BJ (cell line): ENCODE results near the gene GRIK2. TPM values are rescaled to one million over a fixed set of nuclear protein-coding genes. Genes with fewer than 3 reads are reported as not detected.

Experiments
- CTCF ChIA-PET: fragments of 350-600 bp; formaldehyde crosslinking; extraction: SDS; loops from one replicate; lab custom pipeline; 2021; ENCODE audit warnings: antibody characterized with exemption, inconsistent platforms; lab: Yijun Ruan, JAX
- POLR2A ChIA-PET: fragments of 300-600 bp; sonication (Branson Sonifier 250); formaldehyde crosslinking; extraction: SDS; loops from one replicate; lab custom pipeline; 2021; ENCODE audit warnings: antibody characterized with exemption; lab: Charles Lee
- DNase-seq: peaks from one replicate; pipeline ENCODE4 v3.0.0-alpha.2; 2011; ENCODE audit warnings: low read depth
- H3K27me3 ChIP-seq: 2 replicates; pipeline ENCODE4 v1.6.0; 2011; ENCODE audit warnings: low read length; ENCODE audit not compliant: control insufficient read depth, insufficient read depth
- H3K36me3 ChIP-seq: 2 replicates; pipeline ENCODE4 v1.5.1; 2011; ENCODE audit warnings: low read length; ENCODE audit not compliant: control insufficient read depth, insufficient read depth
- H3K4me3 ChIP-seq: 2 replicates; pipeline ENCODE4 v1.5.1; 2011; ENCODE audit warnings: low read depth, mild to moderate bottlenecking, control low read depth, low read length
- polyA plus RNA-seq: library from polyadenylated mRNA; depleted of rRNA; stranded (reverse); fragments of >200 nt; gene quantifications from 2 replicates; pipeline ENCODE4 v1.2.3, GENCODE V29; 2011
- TF ChIP-seq, protein P1 (sequence below): IDR thresholded peaks from 2 replicates; pipeline ENCODE4 v1.5.1; 2011; ENCODE audit warnings: low read depth, mild to moderate bottlenecking, control low read depth, inconsistent platforms, low read length, moderate library complexity; ENCODE audit not compliant: insufficient read depth

Gene GRIK2
- polyA plus RNA-seq, 1 experiment: 23.0 TPM

DNA sequence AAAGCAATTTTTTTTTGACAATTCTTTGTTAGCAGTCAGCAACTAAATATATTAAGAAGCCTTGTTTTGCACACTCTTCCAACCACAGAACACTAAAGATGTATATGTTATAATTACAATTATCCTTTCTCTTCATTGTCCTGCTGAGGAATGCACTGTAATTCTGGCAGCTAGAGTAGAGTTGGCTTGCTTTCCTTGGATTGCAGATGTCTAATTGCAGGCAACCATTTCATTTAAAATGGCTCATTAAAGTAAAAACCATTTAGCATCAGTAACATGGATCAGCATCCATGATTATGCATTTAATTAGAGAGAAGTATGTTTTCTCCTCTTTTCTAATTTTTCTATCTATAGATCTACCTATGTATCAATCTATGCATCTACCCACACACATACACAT lies 335.4 kb downstream of the GRIK2 start:
- DNase-seq: no peak
- Histone ChIP-seq H3K4me3 (no peak overlapping the region), H3K36me3 (no peaks in the 10 kb centered on the region), H3K27me3 (no peaks in the 10 kb centered on the region)
- TF ChIP-seq, protein P1, sequence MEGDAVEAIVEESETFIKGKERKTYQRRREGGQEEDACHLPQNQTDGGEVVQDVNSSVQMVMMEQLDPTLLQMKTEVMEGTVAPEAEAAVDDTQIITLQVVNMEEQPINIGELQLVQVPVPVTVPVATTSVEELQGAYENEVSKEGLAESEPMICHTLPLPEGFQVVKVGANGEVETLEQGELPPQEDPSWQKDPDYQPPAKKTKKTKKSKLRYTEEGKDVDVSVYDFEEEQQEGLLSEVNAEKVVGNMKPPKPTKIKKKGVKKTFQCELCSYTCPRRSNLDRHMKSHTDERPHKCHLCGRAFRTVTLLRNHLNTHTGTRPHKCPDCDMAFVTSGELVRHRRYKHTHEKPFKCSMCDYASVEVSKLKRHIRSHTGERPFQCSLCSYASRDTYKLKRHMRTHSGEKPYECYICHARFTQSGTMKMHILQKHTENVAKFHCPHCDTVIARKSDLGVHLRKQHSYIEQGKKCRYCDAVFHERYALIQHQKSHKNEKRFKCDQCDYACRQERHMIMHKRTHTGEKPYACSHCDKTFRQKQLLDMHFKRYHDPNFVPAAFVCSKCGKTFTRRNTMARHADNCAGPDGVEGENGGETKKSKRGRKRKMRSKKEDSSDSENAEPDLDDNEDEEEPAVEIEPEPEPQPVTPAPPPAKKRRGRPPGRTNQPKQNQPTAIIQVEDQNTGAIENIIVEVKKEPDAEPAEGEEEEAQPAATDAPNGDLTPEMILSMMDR: no peak
- CTCF ChIA-PET: no interaction called here
- POLR2A ChIA-PET: no interaction called here

GRCh38 chr6:101730954-101731353 lies 337.4 kb downstream of the GRIK2 start:
- CTCF ChIA-PET: no interaction called here
- H3K4me3 ChIP-seq: no peak overlapping the region
- DNase-seq: no peak
- POLR2A ChIA-PET: no interaction called here
- TF ChIP-seq, protein P1: no peak
- no peaks in the 10 kb centered on the region for H3K36me3 ChIP-seq
- no peaks in the 10 kb centered on the region for H3K27me3 ChIP-seq

DNA sequence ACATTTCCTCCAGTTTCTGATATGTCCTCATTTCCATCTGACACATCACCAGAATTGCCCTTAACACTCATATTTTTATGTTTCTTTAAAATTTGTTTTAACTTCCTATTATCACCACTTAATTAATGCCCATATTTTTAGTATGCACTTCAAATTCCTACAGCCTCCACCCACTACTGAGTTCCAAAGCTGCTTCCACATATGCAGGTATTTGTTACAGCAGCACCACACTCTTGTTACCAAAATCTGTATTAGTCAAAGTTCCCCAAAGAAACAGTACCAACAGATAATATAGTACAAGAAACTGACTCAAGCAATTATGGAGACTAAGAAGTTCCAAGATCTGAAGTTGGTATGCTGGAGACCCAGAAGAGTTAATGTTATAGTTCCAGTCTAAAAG lies 340.4 kb downstream of the GRIK2 start:
- no peak overlapping the region for H3K4me3 ChIP-seq
- TF ChIP-seq, protein P1: no peak
- no peak for DNase-seq
- H3K36me3 ChIP-seq: no peaks in the 10 kb centered on the region
- ChIA-PET CTCF (no interaction called here), POLR2A (no interaction called here)
- H3K27me3 ChIP-seq: no peaks in the 10 kb centered on the region

DNA sequence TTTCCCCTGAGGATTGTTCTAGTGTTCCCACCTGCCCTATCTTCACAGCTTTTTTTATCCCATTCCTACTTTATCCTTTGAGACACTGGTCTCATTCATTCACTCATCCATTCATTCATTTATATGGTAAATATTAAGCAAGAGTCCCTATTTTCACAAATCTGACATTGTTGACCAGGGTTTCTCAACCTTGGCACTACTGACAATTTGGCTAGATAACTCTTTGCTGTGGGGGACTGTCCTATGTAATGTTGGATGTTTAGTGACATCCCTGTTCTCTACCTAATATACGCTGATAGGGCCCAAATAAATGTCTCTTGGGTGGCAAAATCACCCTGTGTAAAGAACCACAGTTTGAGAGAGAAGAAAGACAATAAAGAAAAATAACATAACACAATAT lies 345.0 kb downstream of the GRIK2 start:
- DNase-seq: no peak
- ChIA-PET POLR2A (no interaction called here), CTCF (no interaction called here)
- no peak overlapping the region for H3K4me3 ChIP-seq
- no peaks in the 10 kb centered on the region for H3K27me3 ChIP-seq
- TF ChIP-seq, protein P1: no peak
- no peaks in the 10 kb centered on the region for H3K36me3 ChIP-seq

DNA sequence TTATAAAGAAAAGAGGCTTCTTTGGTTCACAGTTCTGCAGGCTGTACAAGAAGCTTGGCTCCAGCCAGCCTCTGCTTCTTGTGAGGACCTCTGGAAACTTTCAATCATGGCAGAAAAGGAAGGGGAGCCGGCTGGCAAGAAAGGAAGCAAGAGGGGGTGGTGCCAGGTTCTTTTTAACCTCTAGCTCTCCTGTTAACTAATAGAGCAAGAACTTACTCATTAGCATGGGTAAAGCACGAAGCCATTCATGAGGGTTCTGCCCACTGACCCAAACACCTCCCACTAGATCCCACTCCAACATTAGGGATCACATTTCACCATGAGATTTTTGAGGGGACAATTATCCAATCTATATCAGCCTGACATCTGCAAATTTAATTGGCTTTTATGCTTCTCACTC lies 347.1 kb downstream of the GRIK2 start:
- no peak overlapping the region for H3K4me3 ChIP-seq
- no peak for DNase-seq
- POLR2A ChIA-PET: no interaction called here

More for the DNA sequence above, 347.1 kb downstream of the GRIK2 start:
- Histone ChIP-seq H3K27me3 (no peaks in the 10 kb centered on the region), H3K36me3 (no peaks in the 10 kb centered on the region)
- CTCF ChIA-PET: no interaction called here
- TF ChIP-seq, protein P1: no peak
